Muscle layer of duodenum (tissue), 2 donors: Measurements from ENCODE around the gene CSNK2A1.

ENCODE experiments used
- H3K27ac ChIP-seq: one replicate; pipeline ENCODE4 v1.7.0; 2013; ENCODE audit warnings: mild to moderate bottlenecking, low read length
- H3K27me3 ChIP-seq: one replicate; pipeline ENCODE4 v1.7.0; 2013; ENCODE audit warnings: low read depth, mild to moderate bottlenecking, control low read depth, low read length
- H3K36me3 ChIP-seq, 2 donors: one replicate each; pipeline ENCODE4 v1.7.0; 2013; ENCODE audit warnings: low read length in 2 of 2, control low read depth in 1 of 2, mild to moderate bottlenecking in 1 of 2; ENCODE audit not compliant: insufficient read depth in 2 of 2, control insufficient read depth in 1 of 2
- H3K4me1 ChIP-seq, 2 donors: one replicate each; pipeline ENCODE4 v1.7.0; 2013; ENCODE audit warnings: low read length in 2 of 2, mild to moderate bottlenecking in 2 of 2, control low read depth in 1 of 2, moderate library complexity in 1 of 2; ENCODE audit not compliant: insufficient read depth in 2 of 2, control insufficient read depth in 1 of 2
- H3K4me3 ChIP-seq, 2 donors: one replicate each; pipeline ENCODE4 v1.7.0; 2013; ENCODE audit warnings: low read length in 2 of 2, low read depth in 1 of 2, mild to moderate bottlenecking in 1 of 2
- H3K9me3 ChIP-seq, 2 donors: one replicate each; pipeline ENCODE4 v1.7.0; 2013; ENCODE audit warnings: low read length in 2 of 2, control low read depth in 1 of 2, mild to moderate bottlenecking in 1 of 2; ENCODE audit not compliant: control insufficient read depth in 1 of 2
- donor health status: healthy.

Gene CSNK2A1

DNA sequence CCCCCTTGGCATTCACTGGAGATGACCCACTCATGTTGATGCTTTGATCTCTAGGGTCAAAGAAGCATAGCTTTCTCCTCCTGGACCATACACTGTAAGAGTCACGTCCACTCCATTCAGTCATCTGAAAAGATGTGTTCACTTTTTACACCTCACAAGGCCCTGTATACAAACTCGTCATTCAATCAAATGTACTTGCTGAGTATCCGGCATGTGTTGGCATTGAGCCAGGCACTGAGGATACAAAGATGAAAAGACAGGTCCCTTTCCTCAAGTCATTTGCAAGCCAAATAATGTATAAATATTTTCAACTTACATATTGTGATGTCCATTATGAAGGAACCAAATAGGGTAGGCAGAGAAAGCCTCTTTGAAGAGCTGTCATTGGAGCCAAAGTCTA lies 32.6 kb upstream of the CSNK2A1 start:
- Histone ChIP-seq H3K9me3 (no peaks in the 10 kb centered on the region), H3K4me3 (no peak overlapping the region), H3K36me3 (no peaks in the 10 kb centered on the region), H3K27ac (no peak overlapping the region), H3K27me3 (no peaks in the 10 kb centered on the region), H3K4me1 (peaks cover 0 to 15% of the 10 kb centered on the region in 2 donors)

GRCh38 chr20:575230-575629 lies 31.6 kb upstream of the CSNK2A1 start:
- no peak overlapping the region for H3K27ac ChIP-seq
- no peaks in the 10 kb centered on the region for H3K36me3 ChIP-seq
- H3K27me3 ChIP-seq: no peaks in the 10 kb centered on the region
- H3K4me3 ChIP-seq: no peak overlapping the region
- H3K4me1 ChIP-seq: peaks cover 0 to 18% of the 10 kb centered on the region in 2 donors
- no peaks in the 10 kb centered on the region for H3K9me3 ChIP-seq

DNA sequence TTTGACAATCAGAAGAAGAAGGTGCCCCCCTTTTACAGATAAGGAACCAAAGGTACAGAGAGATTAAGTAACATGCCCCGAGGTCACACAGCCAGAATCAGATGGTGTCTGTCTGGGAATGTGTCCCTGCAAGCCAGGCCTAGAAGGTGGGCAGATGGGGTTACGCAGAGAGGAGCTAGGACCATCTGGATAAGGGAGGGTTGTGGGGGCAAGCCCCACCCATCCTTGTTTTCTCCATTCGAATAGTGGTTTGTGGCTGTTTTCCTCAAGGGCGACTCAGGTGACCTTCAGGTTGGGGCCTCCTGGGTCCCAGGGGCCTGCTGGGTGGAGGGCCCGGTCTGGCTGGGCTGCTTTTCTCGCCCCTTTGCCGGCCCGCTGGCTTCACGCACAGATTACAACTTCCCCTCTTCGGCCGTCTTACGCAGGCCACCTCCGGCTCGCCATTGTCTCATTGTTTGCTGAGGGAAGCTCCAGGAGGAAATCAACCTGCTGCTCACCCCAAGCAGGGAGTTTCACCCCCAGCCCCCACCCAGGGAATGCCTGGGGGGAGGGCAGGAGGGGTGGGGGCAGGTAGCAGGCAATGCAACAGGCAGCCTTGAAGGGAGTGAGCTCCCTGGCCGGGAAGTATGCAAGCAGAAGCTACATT lies 30.8 kb upstream of the CSNK2A1 start:
- H3K27me3 ChIP-seq: no peaks in the 10 kb centered on the region
- no peak overlapping the region for H3K27ac ChIP-seq

GRCh38 chr20:573414-574296 lies 30.1 kb upstream of the CSNK2A1 start:
- peaks cover 4% of the 10 kb centered on the region for H3K27me3 ChIP-seq
- no peak overlapping the region for H3K27ac ChIP-seq
- H3K36me3 ChIP-seq: no peaks in the 10 kb centered on the region
- H3K9me3 ChIP-seq: no peaks in the 10 kb centered on the region
- H3K4me3 ChIP-seq: no peak overlapping the region
- peaks cover 0 to 18% of the 10 kb centered on the region in 2 donors for H3K4me1 ChIP-seq

More for the DNA sequence above, 30.8 kb upstream of the CSNK2A1 start:
- H3K9me3 ChIP-seq: no peaks in the 10 kb centered on the region
- peaks cover 0 to 18% of the 10 kb centered on the region in 2 donors for H3K4me1 ChIP-seq
- no peak overlapping the region for H3K4me3 ChIP-seq
- H3K36me3 ChIP-seq: no peaks in the 10 kb centered on the region

DNA sequence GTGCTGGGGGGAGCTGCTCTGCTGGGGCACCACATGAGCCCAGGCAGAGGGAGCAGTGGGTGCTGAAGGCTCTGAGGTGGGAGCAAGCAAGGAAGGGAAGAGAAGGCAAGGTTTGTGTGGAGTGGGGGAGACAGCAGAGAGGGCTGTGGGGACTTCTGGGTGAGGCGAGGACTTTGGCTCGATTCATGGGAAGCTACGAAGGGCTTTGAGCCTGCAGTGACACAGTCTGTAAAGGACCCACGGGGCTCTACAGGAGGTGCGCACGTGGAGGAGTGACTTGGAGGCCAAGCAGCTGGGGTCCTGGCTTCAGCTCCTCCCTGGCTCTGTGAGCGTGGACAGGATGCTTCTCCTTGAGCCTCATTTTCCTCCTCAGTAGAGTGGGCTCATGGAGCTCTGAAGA lies 29.1 kb upstream of the CSNK2A1 start:
- no peaks in the 10 kb centered on the region for H3K36me3 ChIP-seq
- peaks cover 8% of the 10 kb centered on the region for H3K27me3 ChIP-seq
- H3K27ac ChIP-seq: no peak overlapping the region
- H3K9me3 ChIP-seq: no peaks in the 10 kb centered on the region
- H3K4me3 ChIP-seq: no peak overlapping the region
- H3K4me1 ChIP-seq: peaks cover 0 to 18% of the 10 kb centered on the region in 2 donors

GRCh38 chr20:571754-572441 lies 28.3 kb upstream of the CSNK2A1 start:
- peaks cover 0 to 18% of the 10 kb centered on the region in 2 donors for H3K4me1 ChIP-seq
- no peaks in the 10 kb centered on the region for H3K9me3 ChIP-seq
- H3K27me3 ChIP-seq: peaks cover 8% of the 10 kb centered on the region
- H3K36me3 ChIP-seq: no peaks in the 10 kb centered on the region
- H3K4me3 ChIP-seq: no peak overlapping the region
- no peak overlapping the region for H3K27ac ChIP-seq

GRCh38 chr20:568673-569415 lies 25.3 kb upstream of the CSNK2A1 start:
- Histone ChIP-seq H3K4me1 (peaks cover 0 to 18% of the 10 kb centered on the region in 2 donors), H3K4me3 (no peak overlapping the region), H3K36me3 (no peaks in the 10 kb centered on the region), H3K9me3 (no peaks in the 10 kb centered on the region), H3K27ac (no peak overlapping the region), H3K27me3 (peaks cover 8% of the 10 kb centered on the region)

GRCh38 chr20:568097-568652 lies 24.6 kb upstream of the CSNK2A1 start:
- no peaks in the 10 kb centered on the region for H3K9me3 ChIP-seq
- H3K36me3 ChIP-seq: no peaks in the 10 kb centered on the region
- peaks cover 8% of the 10 kb centered on the region for H3K27me3 ChIP-seq
- peaks cover 0 to 18% of the 10 kb centered on the region in 2 donors for H3K4me1 ChIP-seq
- no peak overlapping the region for H3K27ac ChIP-seq
- H3K4me3 ChIP-seq: no peak overlapping the region

DNA sequence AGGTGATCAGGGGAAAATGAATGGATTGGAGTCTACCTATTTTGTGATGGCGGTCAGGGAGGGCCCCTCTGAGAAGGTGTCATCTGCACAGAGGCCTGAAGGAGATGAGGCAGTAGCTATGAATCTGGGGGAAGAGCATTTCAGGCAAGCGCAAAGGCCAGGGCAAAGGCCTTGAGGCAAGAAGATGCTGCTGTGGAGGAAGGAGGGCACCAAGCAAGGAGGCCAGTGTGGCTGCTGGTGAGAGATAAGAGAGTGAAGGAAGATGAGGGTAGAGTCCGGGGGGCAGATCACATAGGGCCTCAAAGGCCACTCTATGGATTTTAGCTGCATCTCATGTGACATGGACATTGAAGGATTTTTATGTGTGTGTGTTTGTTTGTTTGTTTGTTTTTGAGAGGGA lies 20.6 kb upstream of the CSNK2A1 start:
- Histone ChIP-seq H3K27me3 (peaks cover 8% of the 10 kb centered on the region), H3K9me3 (no peaks in the 10 kb centered on the region), H3K4me3 (no peak overlapping the region), H3K4me1 (no peaks in the 10 kb centered on the region), H3K27ac (no peak overlapping the region), H3K36me3 (no peaks in the 10 kb centered on the region)

- H3K9me3 ChIP-seq: no peaks in the 10 kb centered on the region
- no peak overlapping the region for H3K4me3 ChIP-seq
- no peaks in the 10 kb centered on the region for H3K27me3 ChIP-seq
- H3K36me3 ChIP-seq: no peaks in the 10 kb centered on the region
- H3K27ac ChIP-seq: no peak overlapping the region
- H3K4me1 ChIP-seq: no peaks in the 10 kb centered on the region
Measured at GRCh38 chr20:563187-563586, 19.6 kb upstream of the CSNK2A1 start.
